HCT116 (cell line): ENCODE results near the gene PLA2G4B. TPM values are rescaled to one million over a fixed set of nuclear protein-coding genes. Genes with fewer than 3 reads are reported as not detected.

Source experiments
- CBX3 ChIP-seq: IDR thresholded peaks from 2 replicates; pipeline ENCODE4 v1.6.1; 2012; ENCODE audit warnings: low read depth
- CEBPB ChIP-seq: IDR thresholded peaks from 2 replicates; pipeline ENCODE4 v1.6.1; 2012; ENCODE audit warnings: low read depth
- ELF1 ChIP-seq: IDR thresholded peaks from 2 replicates; pipeline ENCODE4 v1.6.1; 2012; ENCODE audit warnings: low read depth, borderline replicate concordance
- EZH2 ChIP-seq: fragments of 200-600 bp; sonication (generic); IDR thresholded peaks from 2 replicates; pipeline ENCODE4 v1.6.1; 2017; ENCODE audit warnings: antibody characterized with exemption, mixed run types
- EZH2phosphoT487 ChIP-seq: fragments of 200-600 bp; IDR thresholded peaks from 2 replicates; pipeline ENCODE4 v1.6.1; 2018; ENCODE audit warnings: antibody characterized with exemption, borderline replicate concordance
- FOSL1 ChIP-seq: IDR thresholded peaks from 2 replicates; pipeline ENCODE4 v1.6.1; 2012; ENCODE audit warnings: low read depth
- SIN3A ChIP-seq: IDR thresholded peaks from 2 replicates; pipeline ENCODE4 v1.6.1; 2012; ENCODE audit warnings: low read depth
- SP1 ChIP-seq: IDR thresholded peaks from 2 replicates; pipeline ENCODE4 v1.6.1; 2012; ENCODE audit warnings: low read depth
- SRF ChIP-seq: IDR thresholded peaks from 2 replicates; pipeline ENCODE4 v1.6.1; 2012; ENCODE audit warnings: low read depth
- ZFX ChIP-seq: fragments of 450-650 bp; IDR thresholded peaks from 2 replicates; pipeline ENCODE4 v1.6.1; 2017
- ZNF274 ChIP-seq: fragments of 200-500 bp; sonication (Bioruptor generic); IDR thresholded peaks from 2 replicates; pipeline ENCODE4 v1.6.1; 2014; ENCODE audit warnings: mild to moderate bottlenecking, low read depth, low read length, inconsistent platforms
- total RNA-seq: library from RNA; stranded (reverse); gene quantifications from one replicate; pipeline ENCODE4 v1.2.1, GENCODE V29; 2021; ENCODE audit not compliant: unreplicated experiment
- TF ChIP-seq, protein P1 (sequence below): IDR thresholded peaks from 2 replicates; pipeline ENCODE4 v1.6.1; 2011; ENCODE audit warnings: mild to moderate bottlenecking, low read length, moderate library complexity; ENCODE audit not compliant: insufficient replicate concordance; ENCODE audit errors: extremely low read depth
- TF ChIP-seq, protein P2 (sequence below): IDR thresholded peaks from 2 replicates; pipeline ENCODE4 v1.6.1; 2012

Gene PLA2G4B
- total RNA-seq, 1 experiment from 2014 or later: 4.7 TPM

DNA sequence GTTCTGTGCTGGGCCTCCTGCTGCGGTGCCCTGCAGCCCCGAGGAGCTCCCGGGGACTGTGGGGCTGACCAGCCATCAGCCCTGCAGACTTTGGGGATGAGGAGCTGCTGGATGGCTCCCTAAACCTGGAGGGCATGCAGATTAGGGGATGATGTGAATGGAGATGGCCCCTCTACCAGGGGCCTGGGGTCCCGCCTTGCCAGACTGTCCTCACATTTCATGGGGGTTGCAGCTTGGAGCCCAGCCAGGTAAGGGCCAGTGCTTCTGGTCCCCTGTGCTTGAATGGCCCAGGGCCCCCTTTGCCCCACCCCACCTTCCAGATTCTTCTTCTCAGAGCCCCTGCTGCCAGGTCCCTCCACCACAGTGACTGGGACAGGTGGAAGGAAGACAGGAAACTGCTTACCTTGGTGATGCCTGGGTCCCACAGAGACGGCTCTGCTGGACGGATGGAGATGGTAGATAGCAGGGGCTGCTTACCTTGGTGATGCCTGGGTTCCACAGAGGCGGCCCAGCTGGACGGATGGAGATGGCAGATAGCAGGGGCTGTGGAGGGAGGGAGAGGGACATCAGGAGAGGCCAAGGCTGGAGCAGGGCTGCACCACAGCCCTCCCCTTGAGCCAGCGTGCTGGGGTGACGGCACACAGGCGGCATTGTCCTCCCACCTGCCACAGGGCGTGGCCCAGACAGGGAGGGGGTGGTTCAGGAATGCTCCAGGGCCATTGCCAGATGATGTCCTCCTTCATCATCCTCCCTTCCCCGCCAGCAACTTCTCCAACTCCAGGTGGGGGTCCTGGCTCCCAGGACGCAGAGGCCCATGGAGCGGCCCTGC is 55.0 kb downstream of the PLA2G4B start, which contains the start of gene SPTBN5 (continued):
- TF ChIP-seq, protein P1, sequence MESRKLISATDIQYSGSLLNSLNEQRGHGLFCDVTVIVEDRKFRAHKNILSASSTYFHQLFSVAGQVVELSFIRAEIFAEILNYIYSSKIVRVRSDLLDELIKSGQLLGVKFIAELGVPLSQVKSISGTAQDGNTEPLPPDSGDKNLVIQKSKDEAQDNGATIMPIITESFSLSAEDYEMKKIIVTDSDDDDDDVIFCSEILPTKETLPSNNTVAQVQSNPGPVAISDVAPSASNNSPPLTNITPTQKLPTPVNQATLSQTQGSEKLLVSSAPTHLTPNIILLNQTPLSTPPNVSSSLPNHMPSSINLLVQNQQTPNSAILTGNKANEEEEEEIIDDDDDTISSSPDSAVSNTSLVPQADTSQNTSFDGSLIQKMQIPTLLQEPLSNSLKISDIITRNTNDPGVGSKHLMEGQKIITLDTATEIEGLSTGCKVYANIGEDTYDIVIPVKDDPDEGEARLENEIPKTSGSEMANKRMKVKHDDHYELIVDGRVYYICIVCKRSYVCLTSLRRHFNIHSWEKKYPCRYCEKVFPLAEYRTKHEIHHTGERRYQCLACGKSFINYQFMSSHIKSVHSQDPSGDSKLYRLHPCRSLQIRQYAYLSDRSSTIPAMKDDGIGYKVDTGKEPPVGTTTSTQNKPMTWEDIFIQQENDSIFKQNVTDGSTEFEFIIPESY: no peak
- TF ChIP-seq, protein P2, sequence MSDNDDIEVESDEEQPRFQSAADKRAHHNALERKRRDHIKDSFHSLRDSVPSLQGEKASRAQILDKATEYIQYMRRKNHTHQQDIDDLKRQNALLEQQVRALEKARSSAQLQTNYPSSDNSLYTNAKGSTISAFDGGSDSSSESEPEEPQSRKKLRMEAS: no peak
- TF ChIP-seq FOSL1 (no peak), SRF (no peak), ELF1 (no peak), ZFX (no peak), SP1 (no peak), EZH2phosphoT487 (no peak), EZH2 (no peak), CBX3 (no peak), SIN3A (no peak), CEBPB (no peak), ZNF274 (no peak)
- TF ChIP-seq, all 23 proteins: peak for 0
